Activated T-helper 9 cell treated with anti-CD3 and anti-CD28 coated beads, Interleukin-2, amount 50 U/mL, for 16 hours (primary cell): ENCODE measurements around the gene MRPL38.

Source experiments
- DNase-seq: peaks from one replicate; pipeline ENCODE4 v3.0.0-alpha.2; 2020; ENCODE audit warnings: low read depth

Gene MRPL38

DNA sequence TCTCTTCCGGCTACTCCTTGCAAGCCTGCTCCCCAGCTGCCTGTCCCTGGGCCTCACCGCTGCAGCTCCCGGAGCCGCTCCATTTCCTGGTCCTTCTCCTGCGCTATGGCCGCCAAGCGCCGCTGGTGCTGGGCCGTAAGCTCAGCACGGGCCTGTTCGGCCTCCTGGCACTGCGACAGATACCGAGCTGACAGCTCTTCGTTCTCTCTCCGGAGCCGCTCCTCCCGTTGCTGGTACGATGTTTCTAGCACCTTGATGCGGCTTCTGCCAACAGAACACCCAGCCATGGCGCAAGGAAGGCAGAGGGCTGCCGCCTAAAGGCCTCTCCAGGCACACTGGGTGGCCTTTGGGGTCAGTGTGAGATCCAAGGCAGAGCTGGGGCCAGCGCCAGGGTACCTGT lies 14.9 kb upstream of the MRPL38 start:
- DNase-seq = no peak

DNA sequence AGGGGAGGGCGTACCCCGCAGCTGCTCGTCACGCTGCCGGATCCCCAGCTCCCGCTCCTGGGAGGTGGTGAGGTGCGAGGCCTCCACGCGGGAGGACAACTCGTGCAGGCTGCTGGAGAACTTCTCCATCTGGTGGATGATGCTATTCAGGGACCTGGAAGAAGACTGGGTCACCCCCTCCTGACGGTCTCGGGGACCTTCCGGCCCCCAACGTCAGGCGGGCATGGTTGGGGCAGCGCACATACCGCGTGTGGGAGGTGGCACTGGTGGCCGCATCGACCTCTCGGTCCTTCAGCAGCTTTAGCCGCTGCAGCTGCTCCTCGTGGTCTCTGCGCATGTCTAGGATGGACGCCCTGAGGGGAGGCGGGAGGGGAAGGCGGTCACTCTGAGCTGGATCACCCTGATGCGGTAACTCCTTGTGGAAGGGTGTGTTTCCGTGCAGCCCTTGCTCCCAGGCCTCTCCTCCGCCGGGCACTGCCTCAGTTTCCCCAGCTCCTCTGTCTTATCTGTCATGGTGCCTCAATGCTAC lies 13.3 kb upstream of the MRPL38 start:
- DNase-seq = no peak

DNA sequence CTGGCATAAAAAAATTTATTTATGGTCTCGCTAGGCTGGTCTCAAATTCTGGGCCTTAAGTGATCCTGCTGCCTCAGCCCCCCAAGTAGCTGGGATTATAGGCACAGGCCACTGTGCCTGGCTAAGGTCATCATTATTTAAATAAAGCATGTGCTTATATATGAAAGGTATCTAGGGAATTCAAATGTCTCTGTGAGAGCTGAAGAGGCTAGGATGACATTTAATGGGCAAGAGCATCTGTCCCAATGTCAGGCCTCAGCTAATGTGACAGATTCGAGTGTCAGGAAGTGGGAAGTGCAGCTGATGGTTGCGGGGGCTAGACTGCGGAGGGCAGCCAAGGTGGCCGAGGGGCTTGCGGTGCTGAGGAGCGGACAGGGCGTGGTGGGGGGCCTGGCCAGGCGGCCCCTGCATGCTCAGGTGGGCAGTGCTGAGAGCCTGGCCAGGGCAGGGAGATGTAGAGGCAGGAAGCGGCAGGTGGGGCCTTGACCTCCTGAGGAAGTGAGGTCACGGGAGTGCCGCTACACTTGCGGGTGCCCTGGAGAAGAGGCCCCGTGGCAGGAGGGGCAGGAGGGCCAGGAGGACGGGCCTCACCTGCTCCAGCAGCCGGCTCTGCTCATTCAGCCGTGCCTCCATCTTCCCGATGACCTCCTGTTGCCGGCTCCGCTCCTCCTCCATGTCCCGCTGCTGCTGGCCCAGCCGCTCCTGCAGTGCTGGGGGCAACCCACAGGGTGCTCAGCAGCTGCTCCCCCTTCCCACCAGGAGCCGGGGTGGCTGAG lies 12.6 kb upstream of the MRPL38 start:
- no peak for DNase-seq

DNA sequence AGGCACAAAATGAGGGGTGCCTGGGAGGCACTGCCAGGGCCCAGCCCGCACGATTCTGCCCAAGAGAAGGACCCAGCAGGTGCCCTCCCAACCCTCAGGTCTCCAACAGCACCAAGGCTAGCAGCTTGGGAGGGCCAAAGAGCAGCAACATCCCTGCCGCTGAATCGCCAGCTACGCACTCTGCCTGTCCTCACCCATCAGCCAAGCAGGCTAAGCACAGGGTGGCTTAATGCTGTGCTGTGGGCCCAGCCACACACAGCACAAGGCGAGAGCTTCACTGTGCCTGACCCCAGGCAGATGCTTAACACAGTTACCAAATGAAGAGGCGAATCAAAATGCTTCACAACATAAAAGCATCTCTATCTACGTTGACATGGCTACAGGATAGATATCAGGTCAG lies 10.6 kb upstream of the MRPL38 start:
- DNase-seq = no peak

DNA sequence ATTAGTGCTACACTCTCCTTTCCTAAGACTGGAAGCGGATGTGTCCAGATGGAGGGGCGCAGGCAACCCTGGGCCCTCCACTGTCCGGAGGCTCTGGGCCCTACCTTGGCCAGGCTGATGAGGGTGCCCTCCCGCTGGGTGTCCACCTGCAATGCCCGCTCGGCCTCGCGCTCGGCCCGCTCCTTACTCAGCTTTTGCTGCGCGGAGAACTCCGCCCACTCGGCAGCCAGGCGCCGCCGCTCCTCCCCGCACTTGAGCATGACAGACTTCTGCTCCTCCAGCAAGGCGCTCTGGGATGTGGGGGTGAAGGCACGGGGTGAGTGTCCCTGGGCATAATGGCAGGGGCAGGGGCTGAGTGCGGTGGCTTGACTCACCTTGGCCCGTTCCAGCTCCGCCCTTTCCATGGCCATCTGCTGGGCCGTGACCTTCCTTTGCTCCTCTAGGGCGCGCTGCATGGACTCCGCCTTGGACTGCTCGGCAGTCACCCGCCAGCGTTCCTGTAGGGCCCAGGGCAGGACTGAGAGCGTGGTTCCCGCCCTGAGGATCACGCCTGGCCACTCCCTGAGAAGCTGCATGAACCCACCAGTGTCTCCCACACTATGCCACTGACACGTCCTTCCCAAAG lies 10.1 kb upstream of the MRPL38 start:
- DNase-seq = no peak

DNA sequence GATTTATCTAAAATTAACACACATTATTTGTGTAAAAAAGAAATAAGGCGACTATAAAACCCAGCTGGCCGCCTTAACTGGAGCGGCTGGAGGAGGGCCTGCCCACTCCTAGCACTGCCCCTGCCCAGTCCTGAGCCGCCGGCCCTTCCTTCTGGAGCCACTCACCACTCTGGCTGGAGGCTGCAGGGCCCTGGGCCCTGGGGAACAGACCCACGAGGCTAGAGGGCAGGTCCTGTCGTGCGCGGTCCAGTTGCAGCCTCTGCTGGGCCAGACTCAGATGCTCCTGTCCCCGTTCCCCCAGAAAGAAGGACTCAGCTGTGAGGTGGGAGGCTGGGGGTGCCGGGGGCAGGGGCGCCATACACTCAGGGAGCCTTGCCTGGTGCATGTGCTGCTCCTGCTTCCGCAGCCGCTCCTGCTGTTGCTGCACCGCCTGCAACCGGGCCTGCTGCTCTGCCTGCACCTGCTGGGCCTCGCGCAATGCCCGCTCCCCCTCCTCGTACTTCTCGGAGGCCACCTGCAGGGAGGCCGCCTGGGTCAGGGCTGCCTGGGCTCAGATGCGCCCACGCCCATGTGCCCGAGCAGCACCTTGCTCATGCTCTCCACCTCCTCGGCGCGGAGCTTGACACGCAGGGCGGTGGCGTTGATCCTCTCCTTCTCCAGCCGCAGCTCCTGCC lies 9.0 kb upstream of the MRPL38 start:
- DNase-seq = no peak

DNA sequence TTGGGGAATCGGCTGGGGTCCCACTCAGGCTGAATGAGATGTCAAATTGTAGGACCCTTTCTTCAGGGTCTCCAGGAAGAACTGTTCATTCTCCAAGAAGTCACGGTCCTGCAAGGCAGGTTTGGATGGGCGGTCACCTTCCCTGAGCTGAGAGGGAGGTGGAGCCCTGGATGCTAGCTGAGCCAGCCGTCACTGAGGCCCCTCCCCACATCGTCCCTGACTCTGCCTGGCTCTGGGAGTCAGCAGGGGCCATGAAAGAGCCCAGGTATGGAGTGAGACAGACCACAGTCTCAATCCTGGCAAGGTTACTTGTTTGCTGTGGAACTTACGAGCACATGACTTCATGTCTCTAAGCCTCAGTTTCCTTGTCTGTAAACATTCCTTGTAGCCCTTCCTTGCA lies 6.0 kb upstream of the MRPL38 start:
- DNase-seq = no peak

DNA sequence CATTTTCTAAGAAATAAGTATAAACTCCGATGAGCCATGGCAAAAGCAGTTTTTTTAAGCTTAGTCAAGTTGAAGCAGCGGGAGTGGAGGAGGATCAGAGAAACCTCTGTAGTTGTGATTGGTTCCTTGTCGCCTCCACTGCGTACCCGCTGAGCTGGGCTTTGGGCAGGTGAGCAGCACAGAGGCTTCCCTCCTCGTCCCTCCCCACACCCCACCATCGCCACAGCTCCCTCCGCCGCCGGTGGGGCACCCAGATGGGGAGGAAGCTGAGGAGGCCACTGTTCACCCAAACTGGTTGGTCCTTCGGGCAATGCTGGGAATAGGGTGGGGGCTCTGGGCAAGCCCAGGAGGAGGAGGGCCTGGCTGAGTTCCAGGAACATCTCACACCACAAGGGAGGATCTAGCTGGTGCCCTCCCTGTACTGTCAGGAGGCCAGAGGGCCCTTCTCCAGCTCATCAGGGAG lies 5.2 kb upstream of the MRPL38 start:
- no peak for DNase-seq

DNA sequence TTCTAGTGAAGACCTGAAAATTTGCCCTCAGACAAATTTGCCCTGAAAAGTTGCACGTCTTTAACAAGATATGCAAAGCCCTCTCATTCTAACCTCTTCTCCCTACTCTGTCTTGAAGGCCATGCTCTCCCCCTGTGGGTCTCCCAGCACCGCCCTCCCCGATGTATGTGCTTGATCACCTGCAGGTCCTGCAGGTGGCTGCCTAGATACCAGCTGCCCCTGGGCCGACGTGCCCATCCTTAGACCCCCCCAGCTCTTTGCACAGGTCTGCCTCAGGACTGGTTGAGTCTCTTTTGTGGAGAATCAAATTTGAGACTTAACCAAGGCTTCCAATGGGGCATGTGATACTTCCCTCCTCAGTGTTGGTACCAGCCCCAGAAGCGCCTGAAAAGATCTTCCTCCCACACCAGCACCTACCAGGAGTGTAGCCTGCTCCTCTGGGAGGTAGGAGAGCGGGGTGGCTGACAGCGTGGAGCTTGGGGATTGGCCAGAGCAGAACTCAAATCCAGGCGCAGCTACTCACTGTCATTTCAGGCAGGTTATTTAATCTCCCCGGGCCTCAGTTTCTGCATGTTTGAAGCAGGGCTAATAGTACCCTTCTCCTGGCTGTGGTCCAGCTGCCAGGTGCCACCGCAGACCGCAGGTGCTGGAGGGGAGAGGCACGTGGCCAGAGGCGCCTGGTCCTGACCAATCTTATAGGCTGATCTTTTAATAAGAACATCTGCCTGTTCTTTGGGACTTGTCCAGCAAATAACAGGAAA lies 4.5 kb upstream of the MRPL38 start:
- no peak for DNase-seq

DNA sequence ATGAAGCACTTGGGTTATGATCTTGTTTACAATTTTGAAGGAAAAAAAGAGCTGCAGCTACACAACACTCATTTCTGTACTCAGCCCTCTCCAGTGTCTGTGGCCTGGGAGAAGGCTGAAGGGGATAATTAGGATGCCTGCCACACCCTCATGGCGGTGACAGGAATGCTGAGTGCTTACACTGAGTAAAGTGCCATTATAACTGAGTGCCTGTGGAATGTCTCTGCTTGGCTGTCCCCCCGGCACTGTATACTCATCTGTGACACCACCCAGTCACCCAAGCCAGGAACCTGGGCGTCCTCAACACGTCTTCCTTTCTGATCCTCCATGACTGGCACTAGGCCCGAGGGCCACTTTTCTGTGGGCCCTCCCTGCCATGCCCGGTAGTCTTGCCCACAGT lies 3.5 kb upstream of the MRPL38 start:
- DNase-seq = no peak

DNA sequence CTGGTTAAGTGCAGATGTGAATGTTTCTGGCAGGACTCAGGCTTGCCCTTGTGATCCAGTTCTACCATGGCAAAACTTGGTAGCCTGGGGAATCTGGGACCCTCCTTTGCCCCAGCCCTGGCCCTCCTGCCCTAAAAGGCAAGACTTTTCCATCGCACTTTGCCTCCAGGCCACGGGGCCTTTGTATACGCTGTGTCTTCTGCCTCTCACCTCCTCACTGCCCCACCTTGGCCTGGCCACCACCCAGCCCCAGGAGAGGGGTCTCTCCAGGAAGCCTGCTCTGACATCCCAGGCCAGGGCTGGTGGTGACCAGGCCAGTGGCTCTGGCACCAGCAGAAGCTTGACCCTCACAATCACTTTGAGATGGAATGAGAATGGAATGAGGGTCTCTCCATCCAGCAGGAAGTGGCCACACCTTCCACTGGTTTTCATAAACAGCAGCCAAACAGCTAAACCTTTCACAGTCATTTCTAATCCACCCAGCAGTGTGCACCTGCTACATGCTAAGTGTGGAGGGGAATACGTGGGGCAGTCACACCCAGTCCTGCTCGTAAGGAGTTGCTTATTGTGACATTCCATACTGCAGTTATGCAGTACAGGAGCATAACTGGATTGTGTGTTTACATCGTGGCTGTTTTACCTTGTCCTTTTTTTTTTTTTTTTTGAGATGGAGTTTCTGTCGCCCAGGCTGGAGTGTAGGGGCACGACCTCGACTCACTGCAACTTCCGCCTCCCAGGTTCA lies 1.6 kb upstream of the MRPL38 start:
- DNase-seq = no peak

DNA sequence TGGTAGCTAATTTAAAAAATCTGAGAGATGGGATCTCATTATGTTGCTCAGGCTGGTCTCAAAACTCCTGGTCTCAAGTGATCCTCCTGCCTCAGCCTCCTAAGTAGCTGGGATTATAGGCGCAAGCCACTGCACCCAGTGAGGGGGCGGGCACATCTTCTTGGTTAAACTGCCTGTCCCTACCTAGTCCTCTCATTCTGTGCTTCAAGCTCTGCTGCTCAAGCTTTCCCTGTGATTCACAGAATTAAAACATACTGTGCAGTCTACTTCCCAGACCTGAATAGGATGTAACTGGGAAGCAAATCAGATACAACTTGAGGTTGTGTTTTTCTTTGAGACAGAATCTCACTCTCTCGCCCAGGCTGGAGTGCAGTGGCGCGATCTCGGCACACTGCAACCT lies 2.3 kb downstream of the MRPL38 start:
- DNase-seq = no peak

DNA sequence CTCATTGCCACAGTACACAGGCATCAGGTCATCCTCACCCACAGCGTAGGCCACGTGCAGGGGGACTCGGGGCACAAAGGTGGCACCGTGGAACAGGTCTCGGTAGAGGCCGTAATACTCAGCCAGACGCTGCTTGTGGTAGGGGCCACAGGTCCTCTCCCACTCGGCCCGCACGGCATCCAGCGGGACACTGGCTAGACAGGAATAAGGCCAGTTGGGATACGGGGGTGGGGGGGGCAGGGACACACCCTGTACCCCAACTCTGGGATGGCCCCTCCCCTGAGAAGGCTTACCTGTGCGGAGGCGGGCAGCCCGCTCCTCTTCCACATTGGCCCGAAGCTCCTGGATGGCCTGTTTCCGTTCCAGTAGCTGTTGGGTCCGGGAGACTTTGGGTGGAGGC lies 3.0 kb downstream of the MRPL38 start:
- no peak for DNase-seq

DNA sequence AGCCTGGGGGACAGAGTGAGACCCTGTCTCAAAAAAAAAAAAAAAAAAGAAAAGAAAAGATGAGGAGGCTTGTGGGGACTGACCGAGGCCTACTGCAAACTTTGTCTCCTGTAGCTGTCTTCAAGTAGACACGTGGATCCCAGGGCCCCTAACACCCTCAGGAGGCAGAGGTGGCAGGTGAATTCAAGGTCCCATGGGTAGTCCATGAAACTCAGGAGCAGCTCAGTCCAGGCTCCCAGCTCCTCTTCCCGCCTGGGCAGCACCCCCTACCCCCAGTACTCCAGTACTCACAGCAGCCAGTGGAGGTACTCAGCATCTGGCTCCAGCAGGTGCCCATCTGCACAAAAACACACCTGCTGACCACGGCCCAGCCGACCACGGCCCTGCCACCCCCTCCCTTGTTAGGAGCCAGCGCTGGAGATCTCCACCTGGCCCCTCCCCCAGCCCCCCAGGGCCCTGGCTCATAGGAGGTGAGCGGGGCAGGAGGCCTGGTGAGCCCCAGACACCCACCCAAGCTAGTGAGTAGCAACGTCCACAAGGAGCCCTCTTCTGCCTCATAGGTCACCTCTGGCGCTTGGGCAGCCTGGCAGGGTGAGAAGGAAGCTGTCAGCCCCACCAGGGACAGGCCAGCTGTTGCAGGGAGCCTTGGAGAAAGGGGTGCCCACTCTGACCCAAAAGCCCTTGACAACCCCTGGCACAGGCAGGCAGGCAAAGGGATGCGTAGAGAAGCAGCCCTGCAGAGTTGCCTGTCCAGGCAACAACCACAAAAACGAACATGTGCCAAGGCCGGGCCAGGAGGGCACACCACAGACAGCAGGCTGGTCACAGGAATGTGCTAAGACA lies 3.8 kb downstream of the MRPL38 start:
- no peak for DNase-seq

DNA sequence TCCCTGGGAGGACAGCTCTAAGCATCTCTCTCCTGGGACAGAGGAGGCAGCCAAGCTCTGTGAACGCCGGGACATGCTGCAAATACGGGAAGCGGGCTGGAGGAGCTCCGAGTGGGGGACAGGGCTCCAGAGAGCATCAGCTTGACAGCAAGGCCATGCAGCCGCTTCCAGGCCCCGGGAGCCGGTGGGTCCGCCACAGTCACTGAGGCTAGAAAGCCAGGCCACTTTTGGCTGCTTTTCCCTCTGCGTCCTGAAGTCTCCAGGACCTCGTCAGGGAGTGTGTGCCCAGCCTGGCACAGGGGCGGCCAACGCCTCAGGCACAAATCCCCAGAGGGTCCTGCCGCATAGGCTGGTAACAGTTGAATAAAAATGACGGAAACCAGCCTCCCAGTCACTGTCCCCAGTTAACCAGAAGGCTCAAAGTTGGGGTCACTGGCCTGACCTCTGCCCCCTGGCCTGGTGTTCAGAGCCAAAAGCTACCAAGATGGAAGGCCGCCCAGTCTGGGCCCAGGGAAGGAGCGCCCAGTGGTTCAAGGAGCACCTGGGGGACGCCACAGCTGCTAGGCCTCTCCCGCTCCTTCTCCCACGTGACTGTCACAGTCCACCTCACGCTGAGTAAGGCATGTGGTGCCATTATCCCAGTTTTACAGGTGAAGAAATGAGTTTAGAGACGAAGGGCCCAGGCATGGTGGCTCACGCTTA lies 4.8 kb downstream of the MRPL38 start:
- no peak for DNase-seq

DNA sequence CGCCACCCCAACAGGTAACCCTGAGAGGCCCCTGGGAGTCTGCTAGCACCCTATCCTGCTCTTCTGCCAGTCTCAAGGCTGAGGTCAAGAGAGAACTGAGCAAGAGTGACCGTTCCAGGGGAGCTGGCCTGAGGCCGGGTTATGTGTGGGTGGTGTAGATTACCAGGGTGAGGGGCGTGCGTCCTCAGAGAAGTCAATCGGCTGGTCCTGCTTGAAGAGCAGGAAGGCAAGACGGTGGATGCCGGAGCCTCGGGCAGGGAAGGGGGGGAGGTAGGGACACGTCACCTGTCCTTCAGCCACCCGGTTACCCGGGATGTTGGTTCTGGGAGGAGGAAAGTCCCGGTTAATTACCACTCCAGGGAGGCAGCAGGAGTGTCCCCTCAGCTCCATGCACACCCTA lies 5.3 kb downstream of the MRPL38 start:
- no peak for DNase-seq

DNA sequence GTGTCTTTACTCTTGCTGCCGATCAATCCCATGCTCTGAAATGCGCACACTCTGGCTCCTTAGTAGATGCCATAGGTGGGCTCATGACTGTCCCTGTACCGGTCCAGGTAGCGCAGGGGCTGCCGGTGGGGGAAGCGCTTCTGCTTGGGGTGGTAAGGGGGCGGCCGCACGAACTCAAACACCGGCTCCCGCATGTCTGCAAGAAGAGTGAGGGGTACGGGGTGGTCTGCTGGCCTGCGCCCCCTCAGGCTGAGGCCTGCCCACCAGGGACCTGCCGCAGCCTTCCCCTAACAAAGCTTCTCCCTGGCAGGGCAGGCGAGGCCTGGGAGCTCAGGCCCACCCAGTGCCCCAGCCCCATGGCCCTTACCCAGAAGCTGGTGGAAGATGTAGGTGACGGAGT lies 5.9 kb downstream of the MRPL38 start:
- DNase-seq = no peak

DNA sequence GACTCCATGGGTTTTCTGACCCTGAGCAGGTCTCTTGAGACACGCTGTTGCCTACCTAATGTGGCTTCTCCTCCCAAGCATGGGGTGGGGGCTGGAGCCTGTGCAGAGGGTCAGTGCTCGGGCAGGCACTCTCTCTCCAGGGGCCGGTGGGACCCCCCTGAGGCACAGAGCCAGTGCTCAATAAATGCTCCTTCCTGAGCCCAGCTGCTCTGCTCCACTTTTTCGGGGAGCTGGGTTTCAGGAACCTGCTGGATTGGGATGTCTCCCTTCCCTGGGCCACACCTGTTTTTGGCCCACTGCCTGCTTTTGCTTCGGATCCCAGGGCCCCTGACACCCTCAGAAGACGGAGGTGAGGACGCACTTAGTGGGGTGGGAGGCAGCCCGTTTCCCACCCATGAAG lies 6.6 kb downstream of the MRPL38 start:
- no peak for DNase-seq

DNA sequence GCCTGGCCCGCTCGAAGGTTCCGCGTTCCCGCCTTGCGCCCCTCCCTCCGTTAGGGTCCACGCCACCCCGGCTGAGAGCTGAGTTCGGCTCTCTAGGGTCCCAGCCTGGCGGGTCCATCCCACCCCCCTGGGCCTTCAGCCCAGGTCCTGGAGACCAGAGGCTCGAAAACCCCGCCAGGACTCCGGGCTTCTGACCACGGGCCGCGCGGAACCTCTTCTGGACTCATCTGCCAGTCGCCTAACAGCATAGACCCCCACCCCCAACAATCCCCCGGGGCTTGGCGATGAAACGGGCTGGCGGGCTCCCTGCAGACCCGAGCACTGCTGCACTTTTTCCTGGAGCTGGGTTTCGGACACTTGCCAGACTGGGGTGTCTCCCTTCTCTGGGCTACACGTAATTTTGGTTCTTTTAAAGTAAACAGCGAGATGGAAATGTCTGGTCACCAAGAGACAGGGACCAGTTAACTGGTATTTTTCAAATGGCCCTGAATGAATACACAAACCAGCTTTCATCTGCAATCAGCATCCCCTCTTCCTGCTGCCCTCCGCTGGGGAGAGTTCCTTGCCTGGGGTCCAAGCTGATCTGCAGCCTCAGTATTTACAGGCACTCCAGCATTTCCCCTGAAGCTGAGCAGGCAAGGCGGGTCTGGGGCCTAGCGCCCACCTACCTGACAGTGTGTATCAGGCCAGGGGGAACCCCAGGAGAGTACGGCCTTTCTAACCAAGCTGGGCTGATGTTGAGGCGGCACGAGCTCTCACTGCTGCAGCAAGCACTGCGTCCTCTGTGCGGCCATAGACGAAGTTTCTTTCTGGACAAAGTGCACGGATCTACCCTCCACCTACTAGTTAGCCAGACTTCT lies 7.3 kb downstream of the MRPL38 start:
- no peak for DNase-seq
